Neural crest cell (in vitro differentiated cells): ENCODE results near the gene SOAT2. TPM values are rescaled to one million over a fixed set of nuclear protein-coding genes. Genes with fewer than 3 reads are reported as not detected.
A peak's percentile ranks its signal among the peaks of the same experiment; 100 is the strongest.

ENCODE experiments used
- DNase-seq: peaks from one replicate; pipeline ENCODE4 v3.0.0; 2021; ENCODE audit warnings: low read depth, mixed read lengths, low spot score
- H3K27ac Mint-ChIP-seq: one replicate; pipeline ENCODE4 v1.8.0; 2021; ENCODE audit warnings: mild to moderate bottlenecking, mixed read lengths; ENCODE audit not compliant: unreplicated experiment
- H3K27me3 Mint-ChIP-seq: 2 replicates; pipeline ENCODE4 v1.8.0; 2021; ENCODE audit warnings: low read depth, mild to moderate bottlenecking, mixed read lengths
- H3K36me3 Mint-ChIP-seq: 2 replicates; pipeline ENCODE4 v1.8.0; 2021; ENCODE audit warnings: low read depth, mild to moderate bottlenecking, mixed read lengths
- H3K4me1 Mint-ChIP-seq: 2 replicates; pipeline ENCODE4 v1.8.0; 2021; ENCODE audit warnings: mixed read lengths
- H3K4me3 Mint-ChIP-seq: one replicate; pipeline ENCODE4 v1.8.0; 2021; ENCODE audit warnings: mild to moderate bottlenecking, mixed read lengths
- H3K9me3 Mint-ChIP-seq: 2 replicates; pipeline ENCODE4 v1.8.0; 2021; ENCODE audit warnings: mixed read lengths
- CTCF ChIP-seq: fragments of 200-600 bp; sonication (generic); conservative IDR thresholded peaks from 2 replicates; pipeline ENCODE4 v1.5.0; 2021; ENCODE audit warnings: antibody characterized with exemption, mild to moderate bottlenecking
- total RNA-seq: library from RNA; stranded (reverse); gene quantifications from 2 replicates; pipeline ENCODE4 v1.2.1, GENCODE V29; 2021

Gene SOAT2
- total RNA-seq, 1 donor from 2014 or later = not detected

- no peaks in the 10 kb centered on the region for H3K9me3 Mint-ChIP-seq
- DNase-seq = no peak
- no peak for TF ChIP-seq CTCF
- peaks cover 2% of the 10 kb centered on the region for H3K36me3 Mint-ChIP-seq
- H3K27ac Mint-ChIP-seq = peak overlapping the region; percentile 75
- peaks cover 30% of the 10 kb centered on the region for H3K4me1 Mint-ChIP-seq
- H3K27me3 Mint-ChIP-seq = no peaks in the 10 kb centered on the region
- no peak overlapping the region for H3K4me3 Mint-ChIP-seq
These were observed 36.0 kb upstream of the SOAT2 start for GRCh38 chr12:53067074-53067992.

- Mint-ChIP-seq H3K9me3 (no peaks in the 10 kb centered on the region), H3K27ac (no peak overlapping the region), H3K27me3 (no peaks in the 10 kb centered on the region), H3K4me3 (no peak overlapping the region), H3K4me1 (peaks cover 32% of the 10 kb centered on the region), H3K36me3 (peaks cover 5% of the 10 kb centered on the region)
- no peak for TF ChIP-seq CTCF
- no peak for DNase-seq
These were observed 35.1 kb upstream of the SOAT2 start for GRCh38 chr12:53067993-53068770.

- Mint-ChIP-seq H3K27ac (no peak overlapping the region), H3K9me3 (no peaks in the 10 kb centered on the region), H3K4me1 (peaks cover 31% of the 10 kb centered on the region), H3K36me3 (peaks cover 7% of the 10 kb centered on the region), H3K27me3 (no peaks in the 10 kb centered on the region), H3K4me3 (no peak overlapping the region)
- TF ChIP-seq CTCF = no peak
- no peak for DNase-seq
These were observed 34.3 kb upstream of the SOAT2 start for GRCh38 chr12:53068811-53069585.

- no peak overlapping the region for H3K27ac Mint-ChIP-seq
- peaks cover 39% of the 10 kb centered on the region for H3K4me1 Mint-ChIP-seq
- no peak for TF ChIP-seq CTCF
- no peak for DNase-seq
- peaks cover 15% of the 10 kb centered on the region for H3K36me3 Mint-ChIP-seq
- H3K9me3 Mint-ChIP-seq = no peaks in the 10 kb centered on the region
- H3K4me3 Mint-ChIP-seq = no peak overlapping the region
- no peaks in the 10 kb centered on the region for H3K27me3 Mint-ChIP-seq
These were observed 33.5 kb upstream of the SOAT2 start for GRCh38 chr12:53069621-53070410.
